KOPT-K1 (cell line): Measurements from ENCODE around the gene UNC119.
"Not testable (repeated sequence)": the region's sequence is repeated elsewhere in the genome, so short reads cannot be mapped to it uniquely, and the experiment has no call there.

Experiments used
- H3K27ac ChIP-seq: fragments of 200-600 bp; sonication (generic); 2 replicates; pipeline ENCODE4 v1.5.1; 2016; ENCODE audit warnings: antibody characterized with exemption, mild to moderate bottlenecking, low read depth, low read length; ENCODE audit not compliant: poor library complexity, severe bottlenecking
- H3K36me3 ChIP-seq: fragments of 200-600 bp; sonication (generic); 2 replicates; pipeline ENCODE4 v1.5.1; 2017; ENCODE audit warnings: antibody characterized with exemption, mild to moderate bottlenecking, low read length, moderate library complexity; ENCODE audit not compliant: insufficient read depth
- H3K9me3 ChIP-seq: fragments of 200-600 bp; sonication (generic); 2 replicates; pipeline ENCODE4 v1.5.1; 2017; ENCODE audit warnings: antibody characterized with exemption, low read length, mild to moderate bottlenecking; ENCODE audit not compliant: insufficient read depth, poor library complexity, severe bottlenecking

The UNC119 gene

DNA sequence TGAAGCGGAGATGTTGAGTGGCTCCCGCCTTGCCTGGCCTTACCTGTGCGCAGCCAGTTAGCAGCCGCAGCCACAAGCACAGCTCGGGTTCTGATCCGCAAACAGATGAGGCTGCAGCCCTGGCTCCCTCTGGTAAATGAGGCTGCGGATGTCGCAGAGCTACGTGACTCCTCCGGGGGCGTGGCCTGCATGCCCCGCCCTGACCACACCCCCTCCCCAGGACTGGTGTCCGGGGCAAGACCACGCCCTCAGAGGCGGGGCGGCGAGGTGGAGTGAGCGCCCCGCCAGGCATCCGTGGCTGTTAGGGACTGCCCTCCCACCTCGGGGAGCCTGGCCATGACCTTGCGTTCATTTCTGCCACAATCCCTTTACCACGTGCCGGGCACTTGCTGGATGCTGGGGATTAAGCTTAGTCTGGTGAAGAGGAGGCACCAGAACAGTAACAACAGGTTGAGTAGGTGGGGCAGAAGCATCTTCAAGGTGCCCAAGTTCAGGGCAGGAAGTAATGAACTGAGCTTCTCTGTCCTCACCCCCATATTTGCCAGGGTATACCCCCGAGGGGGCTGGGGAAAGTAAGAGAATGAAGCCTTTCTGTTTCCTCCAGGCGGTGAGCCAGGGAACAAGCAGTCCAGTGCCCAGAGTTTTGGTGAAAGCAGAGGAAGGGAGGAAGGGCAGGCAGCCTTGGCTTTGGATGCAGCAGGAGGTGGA is 24.5 kb upstream of the UNC119 start, which contains the start of gene ALDOC:
TSS of gene ALDOC (minus strand) at position 138 of the 708 bp plus-strand sequence. CDS start 1,363 bp downstream, outside the sequence.
- Histone ChIP-seq H3K36me3 (peaks cover 72% of the 10 kb centered on the region), H3K27ac (peak within 1 kb of the TSS; percentile 41), H3K9me3 (no peaks in the 10 kb centered on the region)

DNA sequence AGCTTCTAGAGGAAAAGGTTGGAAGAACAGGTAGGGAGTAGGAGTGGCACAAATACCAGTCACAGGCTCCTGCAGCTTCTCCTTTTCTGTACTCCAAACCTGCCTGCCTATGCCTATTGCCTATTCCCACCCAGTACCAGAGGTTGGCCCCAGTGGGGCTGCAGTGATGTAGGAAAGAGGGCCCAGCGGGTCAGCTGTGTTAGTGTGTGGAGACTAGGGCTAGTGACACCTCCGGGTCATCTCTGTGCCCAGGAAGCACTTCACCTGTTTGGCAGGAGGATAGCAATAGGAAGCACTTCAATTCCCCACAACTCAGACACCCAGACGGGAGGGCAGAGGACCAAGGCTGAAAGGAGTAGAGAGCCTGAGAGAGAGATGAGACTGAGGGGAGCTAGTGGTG is 23.6 kb upstream of the UNC119 start:
- H3K36me3 ChIP-seq, result peaks cover 66% of the 10 kb centered on the region
- not testable (repeated sequence) for H3K27ac ChIP-seq, H3K9me3 ChIP-seq

DNA sequence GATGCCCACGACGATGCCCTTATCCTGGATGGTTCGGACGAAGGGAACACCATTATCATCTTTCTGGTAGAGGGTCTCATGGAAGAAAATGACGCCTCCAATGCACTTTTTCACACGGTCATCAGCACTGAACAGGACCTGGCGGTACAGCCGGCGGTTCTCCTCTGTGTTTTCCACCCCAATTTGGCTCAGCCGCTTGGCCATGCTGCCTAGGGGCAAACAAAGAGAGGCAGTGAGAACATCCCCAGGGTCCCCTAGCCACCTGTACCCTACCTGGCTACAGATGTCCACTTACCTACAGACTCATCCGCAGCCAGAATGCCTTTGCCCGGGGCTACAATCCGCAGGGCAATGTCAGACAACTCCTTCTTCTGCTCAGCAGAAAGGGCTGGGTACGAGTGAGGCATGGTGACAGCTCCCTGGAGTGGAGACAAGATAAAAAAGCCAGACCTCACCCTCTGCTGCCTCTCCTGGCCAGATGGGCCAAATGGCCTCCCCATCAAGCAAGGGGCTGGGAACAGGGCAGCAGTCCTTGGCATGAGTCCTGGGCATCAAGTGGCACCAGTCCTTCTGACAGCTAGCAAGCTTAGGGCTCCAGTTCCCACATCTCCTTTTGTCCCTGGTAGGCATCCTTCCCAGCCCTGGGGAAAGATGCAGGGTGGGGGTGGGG is 22.8 kb upstream of the UNC119 start:
- no peak overlapping the region for H3K27ac ChIP-seq
- H3K36me3 ChIP-seq, result peaks cover 58% of the 10 kb centered on the region
- no peaks in the 10 kb centered on the region for H3K9me3 ChIP-seq

DNA sequence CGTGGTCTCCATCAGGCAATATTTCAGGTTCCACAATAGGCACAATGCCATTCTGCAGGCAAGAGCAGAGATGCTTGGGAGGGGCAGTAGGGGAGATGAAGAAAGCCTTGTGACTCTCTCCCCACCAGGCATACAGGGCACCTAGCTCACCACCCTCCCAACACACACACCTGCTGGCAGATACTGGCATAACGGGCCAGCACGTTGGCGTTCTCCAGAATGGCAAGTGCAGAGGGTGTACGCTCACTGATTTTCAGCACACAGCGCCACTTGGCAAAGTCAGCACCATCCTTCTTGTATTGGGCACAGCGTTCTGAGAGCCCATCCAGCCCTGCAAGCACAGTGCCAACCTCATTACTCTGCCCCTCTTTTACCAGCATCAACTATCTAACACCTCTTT is 22.1 kb upstream of the UNC119 start:
- Histone ChIP-seq H3K36me3 (peaks cover 53% of the 10 kb centered on the region), H3K27ac (no peak overlapping the region), H3K9me3 (no peaks in the 10 kb centered on the region)

DNA sequence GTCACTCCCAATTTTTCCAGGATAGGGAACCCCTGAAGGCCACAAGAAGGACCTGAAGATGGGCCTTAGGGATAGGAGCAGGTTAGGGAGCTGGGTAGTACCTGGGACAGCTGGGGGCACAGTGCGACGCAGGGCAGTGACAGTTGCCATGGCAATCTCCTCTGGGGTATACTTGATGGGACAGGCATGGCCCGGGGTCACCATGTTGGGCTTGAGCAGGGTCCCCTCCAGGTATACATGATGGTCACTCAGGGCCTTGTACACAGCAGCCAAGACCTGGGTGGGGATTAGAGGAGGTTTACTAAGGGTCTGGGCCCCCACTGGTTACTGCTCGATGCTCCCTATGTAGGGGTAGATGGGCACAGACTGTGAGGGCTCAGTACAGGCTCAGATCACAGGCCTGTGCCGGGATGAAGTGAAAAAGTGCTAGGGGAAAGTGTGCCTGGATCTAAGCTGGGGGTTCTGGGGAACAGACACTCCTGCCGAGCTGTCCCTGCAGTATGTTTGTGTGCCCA is 21.6 kb upstream of the UNC119 start:
- Histone ChIP-seq H3K9me3 (no peaks in the 10 kb centered on the region), H3K36me3 (peaks cover 52% of the 10 kb centered on the region), H3K27ac (no peak overlapping the region)

DNA sequence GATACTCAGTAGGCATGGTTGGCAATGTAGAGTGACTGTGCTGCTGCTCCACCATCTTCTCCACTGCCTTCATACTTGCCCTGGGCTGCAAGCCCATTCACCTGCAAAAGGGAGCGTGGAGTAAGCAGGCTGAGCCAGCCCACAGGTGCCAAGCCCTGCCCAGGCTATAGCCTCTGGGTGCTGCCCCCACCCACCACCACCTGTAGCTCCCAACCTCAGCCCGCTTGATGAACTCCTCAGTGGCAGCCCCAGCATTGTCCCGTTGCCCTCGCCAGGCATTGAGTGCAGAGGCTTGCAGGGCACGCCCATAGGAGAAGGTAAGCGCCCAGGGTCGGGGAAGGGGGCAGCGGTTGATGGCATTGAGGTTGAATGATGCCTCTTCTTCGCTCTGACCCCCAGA is 21.1 kb upstream of the UNC119 start:
- H3K36me3 ChIP-seq, result peaks cover 47% of the 10 kb centered on the region
- no peak overlapping the region for H3K27ac ChIP-seq
- no peaks in the 10 kb centered on the region for H3K9me3 ChIP-seq

DNA sequence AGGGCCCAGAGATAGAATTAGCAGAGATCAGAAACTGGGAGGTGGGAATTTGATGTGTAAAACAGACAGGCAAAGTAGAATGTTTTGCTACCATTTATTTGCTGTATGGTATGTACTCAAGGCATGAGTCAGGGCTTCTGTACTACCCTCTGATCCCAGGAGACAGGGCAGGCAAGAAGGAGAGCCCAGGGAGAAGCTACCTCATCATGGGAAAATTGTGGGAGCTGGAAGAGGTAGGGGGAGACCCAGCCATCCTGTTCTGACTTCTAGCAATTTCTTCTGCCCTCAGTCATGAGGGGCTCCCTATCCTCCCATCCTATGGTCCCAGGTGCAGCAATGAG is 20.6 kb upstream of the UNC119 start:
- Histone ChIP-seq H3K36me3 (peaks cover 47% of the 10 kb centered on the region), H3K9me3 (no peaks in the 10 kb centered on the region), H3K27ac (no peak overlapping the region)

DNA sequence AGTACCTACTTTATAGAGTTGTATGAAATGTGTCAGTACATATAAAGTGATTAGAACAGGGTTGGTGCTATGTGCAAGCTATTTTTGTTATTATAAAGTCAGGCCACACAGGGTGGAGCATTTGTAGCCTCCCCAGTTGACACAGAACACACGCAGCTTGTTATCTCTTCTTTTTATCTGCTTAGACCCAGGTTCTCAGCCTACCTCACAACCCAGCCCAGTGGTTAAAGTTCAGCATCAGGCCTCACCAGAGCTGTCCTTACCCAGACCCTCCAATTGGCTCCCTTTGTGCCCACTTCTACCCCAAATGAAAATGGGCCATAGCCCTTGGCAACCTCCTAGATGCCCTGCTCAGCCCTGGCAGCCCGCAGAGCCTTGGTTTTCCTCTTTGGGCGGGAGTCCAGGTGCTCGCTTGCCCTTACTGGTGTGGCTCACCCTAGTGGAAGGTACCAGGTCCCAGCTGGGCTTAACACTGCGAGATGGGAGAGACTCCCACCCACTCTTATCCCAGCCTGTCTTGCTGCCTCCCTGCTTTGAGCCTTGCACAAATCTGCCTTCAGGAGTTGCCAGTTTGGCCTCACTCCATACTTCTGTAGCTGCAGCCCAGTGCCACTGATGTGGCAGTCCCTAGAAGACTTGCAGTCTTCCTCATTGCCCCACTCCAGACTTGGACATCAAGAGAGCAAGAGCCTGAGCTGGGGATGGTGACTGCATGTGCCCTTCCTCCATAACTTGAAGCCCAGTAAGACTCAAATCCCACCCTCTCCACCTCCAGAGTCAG is 20.0 kb upstream of the UNC119 start:
- peaks cover 46% of the 10 kb centered on the region for H3K36me3 ChIP-seq
- no peaks in the 10 kb centered on the region for H3K9me3 ChIP-seq
- H3K27ac ChIP-seq, result no peak overlapping the region

DNA sequence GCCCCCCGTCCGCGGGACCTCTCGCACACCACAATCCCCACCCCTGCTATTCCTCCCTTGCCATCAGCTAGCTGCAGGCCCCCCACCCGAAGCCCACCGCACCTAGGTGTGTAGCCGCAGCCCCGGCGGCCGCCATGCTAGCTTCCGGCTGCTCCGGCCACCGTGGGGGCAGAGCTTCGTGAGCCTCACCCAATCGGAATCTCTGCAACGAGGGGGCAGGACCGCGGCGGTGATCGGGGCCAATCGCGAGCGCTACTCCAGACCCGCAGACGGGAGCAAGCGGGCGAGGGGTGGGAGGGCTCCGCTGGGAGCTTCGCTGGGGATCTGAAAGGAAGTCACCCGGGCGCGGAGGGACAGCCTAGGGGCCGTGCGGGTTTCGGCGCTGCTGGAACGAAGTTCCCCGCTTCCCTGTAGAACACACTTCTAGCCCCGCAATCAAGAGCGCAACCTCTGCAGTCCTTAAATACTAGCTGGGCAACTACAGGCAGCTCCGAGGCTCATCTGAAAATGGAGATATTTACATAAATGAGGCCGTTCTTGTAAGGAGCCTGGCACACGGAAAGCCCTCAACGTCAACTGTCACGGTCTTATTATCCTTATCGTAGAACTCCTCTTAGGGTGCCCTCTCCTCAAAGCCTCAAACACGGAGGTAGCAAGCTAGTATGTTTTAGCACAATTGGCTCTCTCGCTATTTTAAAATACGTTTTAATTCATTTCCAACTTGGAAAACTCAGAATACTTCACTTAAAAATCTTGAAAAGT is 19.1 kb upstream of the UNC119 start, which contains the start of gene PIGS:
TSS of gene PIGS (minus strand) at position 164 of the 762 bp plus-strand sequence. CDS start at position 136, 28 bp downstream.
- Histone ChIP-seq H3K27ac (peak within 1 kb of the TSS; percentile 66), H3K36me3 (peaks cover 49% of the 10 kb centered on the region), H3K9me3 (no peaks in the 10 kb centered on the region)

DNA sequence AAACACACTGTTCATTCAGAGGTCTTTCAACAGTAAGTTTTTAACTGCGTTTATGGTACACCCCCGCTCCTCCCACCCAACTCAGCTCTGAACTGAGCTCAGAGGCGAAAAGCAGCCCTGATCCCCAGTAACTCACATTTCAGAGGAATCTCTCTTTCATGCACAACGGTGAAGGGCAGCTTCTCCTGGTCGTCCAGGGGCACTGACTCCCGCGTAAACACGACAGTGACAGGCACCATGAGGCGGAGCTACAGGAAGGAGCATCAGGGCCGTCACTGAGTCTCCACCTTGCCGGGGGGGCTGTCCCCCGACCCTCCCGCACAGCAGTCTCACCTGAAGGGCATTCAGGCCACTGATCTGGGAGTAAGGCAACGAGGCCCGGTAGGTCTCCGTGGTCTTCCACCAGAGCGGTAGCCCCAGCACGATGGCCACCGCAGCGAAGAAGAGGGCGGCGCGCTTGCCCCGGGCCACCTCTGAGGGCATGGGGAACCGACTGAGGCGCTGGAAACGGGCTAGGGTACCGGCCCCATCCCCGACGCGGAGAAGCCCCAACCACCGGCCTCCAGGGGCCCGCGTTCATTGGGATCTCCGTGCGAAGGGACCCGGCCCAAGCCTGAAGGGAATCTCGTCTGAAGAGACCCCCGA is 18.4 kb upstream of the UNC119 start:
- Histone ChIP-seq H3K9me3 (no peaks in the 10 kb centered on the region), H3K27ac (peak overlapping the region; percentile 66), H3K36me3 (peaks cover 50% of the 10 kb centered on the region)

DNA sequence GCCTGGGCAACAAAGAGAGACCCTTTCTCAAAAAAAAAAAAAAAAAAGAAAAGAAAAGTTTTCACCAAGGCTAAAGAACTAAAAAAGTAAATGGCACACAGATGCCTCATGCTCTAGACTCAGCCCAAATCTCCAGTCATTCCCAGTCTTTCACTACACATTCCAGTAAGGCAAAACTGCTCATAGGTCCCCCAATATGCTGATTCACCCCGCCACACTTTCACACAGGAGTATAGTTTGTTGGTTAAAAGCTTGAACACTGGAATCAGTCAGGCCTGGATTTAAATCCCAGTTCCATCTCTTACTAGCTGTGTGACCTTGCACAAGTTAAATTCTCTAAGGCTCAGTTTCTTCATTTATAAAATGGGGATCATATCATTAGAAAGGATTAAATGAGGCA is 17.0 kb upstream of the UNC119 start:
- no peaks in the 10 kb centered on the region for H3K9me3 ChIP-seq
- peaks cover 42% of the 10 kb centered on the region for H3K36me3 ChIP-seq
- H3K27ac ChIP-seq, result no peak overlapping the region

DNA sequence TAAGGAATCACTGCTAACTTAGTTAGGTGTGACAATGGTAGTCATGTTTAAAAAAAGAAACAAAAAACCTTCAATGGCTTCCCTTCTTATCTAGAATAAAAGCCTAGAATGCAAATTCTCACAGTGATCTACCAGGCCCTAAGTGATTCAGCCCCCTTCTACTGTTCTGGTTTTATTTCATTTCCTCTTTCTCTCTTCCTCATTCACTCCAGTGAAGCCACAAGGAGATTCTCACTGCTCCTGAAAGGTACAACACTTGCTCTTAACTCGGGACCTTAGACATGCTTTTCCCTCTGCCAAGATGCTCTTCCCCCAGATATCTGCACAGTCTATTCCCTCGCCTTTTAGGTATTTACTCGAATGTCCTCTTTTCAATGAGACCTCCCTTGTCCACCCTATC is 15.2 kb upstream of the UNC119 start:
- no peak overlapping the region for H3K27ac ChIP-seq
- H3K36me3 ChIP-seq, result peaks cover 43% of the 10 kb centered on the region

DNA sequence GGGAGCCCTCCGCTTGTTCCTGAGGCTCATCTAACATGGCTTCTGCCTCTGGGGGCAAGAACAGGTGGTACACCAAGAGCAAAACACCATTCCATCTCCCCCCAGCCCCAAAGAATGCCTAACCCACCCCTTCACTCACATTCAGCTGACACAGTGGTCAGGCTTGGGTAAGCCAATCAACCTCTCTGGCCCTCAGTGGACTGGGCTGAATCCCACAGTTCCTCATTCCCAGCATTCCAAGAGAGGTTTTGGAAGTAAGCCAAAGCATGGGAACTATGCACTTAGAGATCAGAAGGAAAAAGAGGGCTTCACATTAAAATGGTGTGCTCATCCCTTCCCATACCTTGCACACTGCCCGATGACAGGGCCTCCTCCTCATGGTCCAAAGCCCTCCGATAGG is 11.1 kb upstream of the UNC119 start:
- H3K36me3 ChIP-seq, result peaks cover 72% of the 10 kb centered on the region
- no peaks in the 10 kb centered on the region for H3K9me3 ChIP-seq
- H3K27ac ChIP-seq, result no peak overlapping the region

More for the DNA sequence above, 15.2 kb upstream of the UNC119 start:
- no peaks in the 10 kb centered on the region for H3K9me3 ChIP-seq

DNA sequence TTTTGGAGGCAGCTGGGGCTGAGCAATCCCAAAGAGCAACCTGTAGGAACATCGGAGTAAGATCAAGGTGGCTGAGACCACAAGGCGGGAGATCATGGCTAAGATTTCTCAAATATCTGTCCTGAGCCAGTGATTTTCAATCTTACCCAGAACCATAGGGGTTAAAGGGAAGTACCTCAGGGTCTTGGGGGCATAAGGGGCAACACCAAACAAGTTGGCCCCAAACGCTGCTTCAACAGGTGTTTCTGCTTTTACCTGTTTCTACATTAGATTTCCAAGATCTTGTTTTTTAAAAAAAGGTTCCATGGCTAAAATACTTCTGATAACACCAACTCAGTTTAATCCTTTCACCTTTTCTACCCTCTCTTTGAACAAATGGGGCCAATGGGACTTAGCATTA is 2.6 kb upstream of the UNC119 start:
- Histone ChIP-seq H3K27ac (no peak overlapping the region), H3K9me3 (no peaks in the 10 kb centered on the region), H3K36me3 (peaks cover 72% of the 10 kb centered on the region)
